Activated T-helper 17 cell treated with anti-CD3 and anti-CD28 coated beads, Interleukin-2, amount 50 U/mL, for 72 hours (primary cell): Measurements from ENCODE around the gene BSND. TPM values are rescaled to one million over a fixed set of nuclear protein-coding genes. Genes with fewer than 3 reads are reported as not detected.

Experiments used
- ATAC-seq: fragments of 150-1000 bp; cut with Tn5 transposase; replicated peaks from 2 replicates; pipeline ENCODE4 v1.10.0; 2021; ENCODE audit warnings: mild to moderate bottlenecking, moderate library complexity
- H3K27ac Mint-ChIP-seq: one replicate; pipeline ENCODE4 v1.8.0; 2022; ENCODE audit warnings: mixed read lengths
- H3K27me3 Mint-ChIP-seq: one replicate; pipeline ENCODE4 v1.8.0; 2022; ENCODE audit warnings: mixed read lengths
- H3K36me3 Mint-ChIP-seq: one replicate; pipeline ENCODE4 v1.8.0; 2022; ENCODE audit warnings: low read depth, mild to moderate bottlenecking, mixed read lengths
- H3K4me1 Mint-ChIP-seq: one replicate; pipeline ENCODE4 v1.8.0; 2022; ENCODE audit warnings: mixed read lengths
- H3K4me3 Mint-ChIP-seq: one replicate; pipeline ENCODE4 v1.8.0; 2022; ENCODE audit warnings: mild to moderate bottlenecking, mixed read lengths
- H3K9me3 Mint-ChIP-seq: one replicate; pipeline ENCODE4 v1.8.0; 2022; ENCODE audit warnings: mixed read lengths
- total RNA-seq, 2 donors: library from RNA; stranded (reverse); gene quantifications; one replicate each; pipeline ENCODE4 v1.2.3, GENCODE V29; 2022

The BSND gene
- total RNA-seq, 2 donors from 2014 or later = 0.05 to 0.06 TPM

DNA sequence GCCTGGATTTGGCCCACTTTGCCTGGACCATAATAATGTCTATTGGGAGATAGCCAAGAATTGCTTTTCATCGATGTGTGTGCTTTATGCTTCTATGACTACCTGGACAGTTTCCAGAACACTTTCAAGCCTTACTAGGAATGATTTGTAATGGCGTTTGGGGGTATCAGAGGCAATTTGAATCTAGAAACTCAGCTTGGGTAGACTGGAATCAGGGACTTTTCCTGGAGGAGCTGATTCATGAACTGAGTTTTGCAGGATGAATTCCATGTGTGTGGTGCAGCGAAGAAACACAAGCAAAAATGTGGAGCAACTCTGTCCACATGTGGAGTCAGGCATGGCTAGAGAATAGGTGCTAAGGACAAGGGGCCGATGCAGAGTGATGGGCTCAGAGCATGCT lies 30.2 kb upstream of the BSND start:
- no peak overlapping the region for H3K4me3 Mint-ChIP-seq
- peaks cover 10% of the 10 kb centered on the region for H3K4me1 Mint-ChIP-seq
- no peak overlapping the region for H3K27ac Mint-ChIP-seq
- H3K36me3 Mint-ChIP-seq = no peaks in the 10 kb centered on the region
- H3K9me3 Mint-ChIP-seq = no peaks in the 10 kb centered on the region
- ATAC-seq = no peak
- peaks cover 26% of the 10 kb centered on the region for H3K27me3 Mint-ChIP-seq

DNA sequence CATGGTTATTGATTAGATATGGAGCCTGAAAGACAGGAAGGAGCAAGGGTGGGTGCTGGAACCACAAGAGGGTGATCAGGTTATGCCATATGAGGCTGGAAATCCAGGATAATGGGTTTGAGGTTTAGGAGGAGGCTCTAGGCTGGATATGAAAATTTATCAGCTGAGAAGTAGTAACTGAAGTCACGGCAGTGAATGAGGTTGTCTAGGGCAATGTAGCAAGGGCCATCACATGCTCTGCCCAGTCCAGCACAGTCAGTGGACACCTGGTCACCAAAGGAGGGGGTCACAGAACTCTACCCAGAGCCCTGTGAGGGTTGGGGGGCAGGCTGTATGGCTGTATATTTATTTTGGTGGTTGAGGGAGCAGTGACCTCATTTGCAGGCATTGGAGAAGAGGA lies 28.9 kb upstream of the BSND start:
- no peaks in the 10 kb centered on the region for H3K36me3 Mint-ChIP-seq
- H3K4me1 Mint-ChIP-seq = peaks cover 10% of the 10 kb centered on the region
- no peaks in the 10 kb centered on the region for H3K9me3 Mint-ChIP-seq
- H3K27ac Mint-ChIP-seq = no peak overlapping the region
- no peak overlapping the region for H3K4me3 Mint-ChIP-seq
- peaks cover 30% of the 10 kb centered on the region for H3K27me3 Mint-ChIP-seq
- no peak for ATAC-seq

DNA sequence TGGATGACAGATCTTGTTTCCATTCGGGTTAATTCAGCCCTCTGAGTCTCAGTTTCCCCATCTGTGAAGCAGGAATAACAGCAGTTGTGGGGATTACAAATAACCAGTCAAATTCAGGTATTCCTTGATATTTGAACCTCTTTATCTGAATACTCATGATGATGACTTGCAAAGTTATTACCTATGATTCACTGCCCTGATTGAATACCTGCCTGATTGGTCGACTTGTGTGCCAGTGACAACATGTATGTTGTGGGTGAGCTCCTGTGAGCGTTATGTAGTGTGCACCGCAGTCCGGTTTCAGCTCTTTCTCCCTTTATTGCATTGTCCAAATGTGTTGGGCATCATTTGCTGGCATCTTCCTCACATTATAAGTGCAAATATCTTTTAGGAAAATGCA lies 27.8 kb upstream of the BSND start:
- Mint-ChIP-seq H3K9me3 (no peaks in the 10 kb centered on the region), H3K4me1 (peaks cover 9% of the 10 kb centered on the region), H3K36me3 (no peaks in the 10 kb centered on the region), H3K27me3 (peaks cover 30% of the 10 kb centered on the region), H3K4me3 (no peak overlapping the region), H3K27ac (no peak overlapping the region)
- no peak for ATAC-seq

- ATAC-seq = peak; percentile 78
- Mint-ChIP-seq H3K36me3 (no peaks in the 10 kb centered on the region), H3K27me3 (peaks cover 30% of the 10 kb centered on the region), H3K4me3 (no peak overlapping the region), H3K27ac (no peak overlapping the region), H3K9me3 (no peaks in the 10 kb centered on the region), H3K4me1 (peaks cover 6% of the 10 kb centered on the region)
Observed at GRCh38 chr1:54971317-54971791, 27.4 kb upstream of the BSND start.

DNA sequence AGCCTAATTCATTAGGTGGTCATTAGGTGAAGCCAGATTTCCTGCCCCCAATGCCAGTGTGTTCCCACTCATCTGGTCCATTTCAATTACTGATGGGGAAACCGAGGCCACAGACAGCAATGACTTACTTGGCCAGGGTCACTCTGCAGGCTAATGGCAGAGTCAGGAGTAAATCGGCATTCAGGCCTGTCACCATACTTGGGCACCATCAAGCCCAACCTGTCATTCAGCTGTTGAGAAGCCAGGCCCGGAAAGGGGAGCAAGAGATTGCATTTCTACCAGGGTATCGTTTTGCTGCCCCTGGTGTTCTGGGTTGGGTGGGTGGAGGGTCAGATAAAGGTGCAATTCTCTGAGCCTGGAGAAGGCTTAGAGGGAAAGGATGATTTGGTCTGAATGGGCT lies 26.3 kb upstream of the BSND start:
- ATAC-seq = no peak
- Mint-ChIP-seq H3K36me3 (no peaks in the 10 kb centered on the region), H3K27ac (no peak overlapping the region), H3K4me3 (no peak overlapping the region), H3K27me3 (peaks cover 21% of the 10 kb centered on the region), H3K9me3 (no peaks in the 10 kb centered on the region), H3K4me1 (peaks cover 6% of the 10 kb centered on the region)

DNA sequence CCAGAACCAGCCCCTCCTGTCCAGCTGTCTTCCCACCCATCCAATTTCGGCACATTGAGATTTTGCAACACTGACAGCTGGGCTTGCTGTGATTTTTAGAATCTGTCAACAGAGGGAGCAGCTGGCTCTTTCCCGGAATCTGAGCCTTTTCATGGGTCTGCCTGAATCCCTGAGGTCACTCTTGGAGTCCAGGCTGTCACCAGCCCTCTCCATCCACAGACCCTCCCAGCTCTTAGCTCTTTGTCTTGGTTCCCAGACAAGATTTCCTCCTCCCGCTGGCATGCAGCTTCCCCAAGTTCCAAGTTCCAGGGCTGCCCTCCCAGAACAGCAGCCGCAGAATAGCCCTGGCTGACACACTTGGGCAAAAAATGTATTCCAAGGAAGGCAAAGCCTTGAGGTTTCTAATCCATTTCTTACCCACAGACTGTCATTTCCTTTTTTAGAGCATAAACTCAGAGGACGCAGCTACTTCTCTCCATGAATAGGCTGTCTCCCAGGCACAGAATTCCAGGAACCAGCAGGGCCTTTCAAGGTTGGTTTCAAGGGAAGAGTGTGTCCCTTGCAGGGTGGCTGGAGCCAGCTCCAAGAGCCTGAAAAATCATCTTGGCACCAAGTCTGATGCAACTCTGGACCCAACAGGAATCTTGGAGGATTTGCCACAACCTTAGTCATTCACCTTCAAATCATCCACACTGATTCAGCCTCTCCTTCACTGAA lies 25.4 kb upstream of the BSND start:
- Mint-ChIP-seq H3K27ac (no peak overlapping the region), H3K9me3 (no peaks in the 10 kb centered on the region), H3K4me1 (peaks cover 6% of the 10 kb centered on the region)

DNA sequence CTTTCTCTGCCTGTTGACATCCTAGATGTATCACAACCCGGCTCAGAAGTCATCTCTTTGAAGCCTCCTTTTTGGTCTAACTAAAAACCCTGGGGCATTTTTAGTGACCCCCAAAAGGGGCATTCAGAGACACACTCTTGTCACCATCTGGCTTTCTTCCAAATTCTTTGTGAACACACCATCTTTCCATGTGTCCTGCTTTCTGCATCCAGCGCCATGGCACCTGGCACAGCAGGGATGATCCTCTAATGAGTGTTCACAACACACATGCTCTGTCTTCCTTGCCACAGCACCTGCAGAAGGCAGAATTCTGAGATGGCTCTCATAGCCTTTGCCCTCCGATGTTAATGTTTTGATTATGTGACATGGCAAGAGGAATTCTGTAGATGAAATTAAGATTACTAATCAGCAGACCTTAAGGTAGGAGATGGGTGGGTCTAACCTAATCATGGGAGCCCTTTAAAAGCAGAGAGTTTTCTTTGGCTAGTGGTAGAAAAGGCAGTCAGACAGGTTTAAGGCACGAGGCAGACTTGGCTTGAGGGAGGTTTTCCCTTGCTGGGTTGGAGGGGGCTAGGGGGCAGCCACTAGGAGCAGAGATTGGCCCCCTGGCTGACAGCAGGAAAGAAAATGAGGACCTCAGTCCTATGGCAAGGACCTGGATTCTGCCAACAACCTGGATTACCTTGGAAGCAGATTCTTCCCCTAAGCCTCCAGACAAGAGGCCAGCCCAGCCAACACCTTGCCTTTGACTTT lies 23.2 kb upstream of the BSND start:
- Mint-ChIP-seq H3K9me3 (no peaks in the 10 kb centered on the region), H3K4me1 (peaks cover 6% of the 10 kb centered on the region), H3K4me3 (no peak overlapping the region), H3K27ac (no peak overlapping the region), H3K36me3 (no peaks in the 10 kb centered on the region), H3K27me3 (peaks cover 22% of the 10 kb centered on the region)
- ATAC-seq = no peak

More for the DNA sequence above, 25.4 kb upstream of the BSND start:
- Mint-ChIP-seq H3K4me3 (no peak overlapping the region), H3K36me3 (no peaks in the 10 kb centered on the region), H3K27me3 (peaks cover 25% of the 10 kb centered on the region)
- no peak for ATAC-seq

DNA sequence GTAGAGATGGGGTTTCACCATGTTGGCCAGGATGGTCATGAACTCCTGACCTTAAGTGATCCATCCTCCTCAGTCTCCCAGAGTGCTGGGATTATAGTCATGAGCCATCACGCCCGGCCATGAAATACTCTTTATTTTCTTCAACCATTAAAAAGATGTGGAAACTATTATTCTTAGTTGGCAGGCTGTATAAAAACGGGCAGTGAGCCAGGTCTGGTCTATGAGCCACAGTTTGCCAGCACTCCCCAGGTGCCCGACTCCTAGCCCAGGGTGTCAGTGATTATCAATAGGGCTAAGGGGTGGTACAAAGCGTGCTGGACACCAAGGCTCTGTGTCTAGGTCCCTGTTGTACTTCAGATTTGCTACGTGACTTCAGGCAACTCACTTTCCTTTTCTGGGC lies 22.0 kb upstream of the BSND start:
- Mint-ChIP-seq H3K9me3 (no peaks in the 10 kb centered on the region), H3K4me3 (no peak overlapping the region), H3K36me3 (no peaks in the 10 kb centered on the region), H3K27me3 (peaks cover 25% of the 10 kb centered on the region), H3K27ac (no peak overlapping the region), H3K4me1 (no peaks in the 10 kb centered on the region)
- no peak for ATAC-seq

- H3K27ac Mint-ChIP-seq = no peak overlapping the region
- no peaks in the 10 kb centered on the region for H3K36me3 Mint-ChIP-seq
- ATAC-seq = no peak
- H3K4me3 Mint-ChIP-seq = no peak overlapping the region
- H3K27me3 Mint-ChIP-seq = peaks cover 30% of the 10 kb centered on the region
- no peaks in the 10 kb centered on the region for H3K9me3 Mint-ChIP-seq
- no peaks in the 10 kb centered on the region for H3K4me1 Mint-ChIP-seq
Observed at GRCh38 chr1:54977533-54978297, 21.0 kb upstream of the BSND start.

DNA sequence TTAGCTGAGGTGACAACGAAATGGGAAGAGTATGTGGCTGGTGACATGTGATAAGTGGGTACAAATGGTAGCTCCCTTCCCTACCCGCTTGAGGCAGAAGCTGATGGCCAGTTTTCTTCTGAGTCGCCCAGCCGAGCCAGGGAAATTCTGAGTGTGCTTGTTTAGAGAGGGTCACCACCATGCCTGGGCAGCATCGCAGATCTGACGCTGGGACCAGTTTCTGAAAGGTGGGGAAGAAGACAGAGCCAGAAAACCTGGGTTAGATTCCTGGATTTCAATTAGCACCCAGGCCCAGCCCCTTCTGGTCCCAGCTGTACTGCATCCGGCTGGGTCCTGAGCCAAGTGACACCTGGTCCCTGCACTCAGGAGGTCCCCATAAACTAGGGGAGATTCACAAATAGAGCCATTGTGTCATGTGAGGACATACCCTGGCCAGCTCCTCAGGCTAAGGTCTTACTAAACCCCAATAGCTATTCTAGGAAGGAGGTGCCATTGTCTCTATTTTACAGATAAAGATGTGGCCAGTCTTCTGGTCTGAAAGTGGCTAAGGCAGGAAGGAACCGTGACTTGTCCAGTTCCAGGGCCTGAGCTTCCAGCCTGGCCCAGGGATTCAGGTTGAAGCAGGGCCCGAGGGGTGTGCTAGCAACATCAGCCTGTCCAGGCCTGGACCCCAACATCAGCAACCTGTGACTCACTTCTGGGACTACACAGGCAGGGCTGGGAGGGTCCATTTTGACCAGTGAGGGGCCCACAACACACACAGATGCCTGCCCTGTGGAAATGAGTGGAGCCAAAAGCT lies 20.0 kb upstream of the BSND start:
- ATAC-seq = no peak
- no peaks in the 10 kb centered on the region for H3K9me3 Mint-ChIP-seq
- H3K4me1 Mint-ChIP-seq = no peaks in the 10 kb centered on the region
- no peak overlapping the region for H3K27ac Mint-ChIP-seq
- H3K36me3 Mint-ChIP-seq = no peaks in the 10 kb centered on the region
- H3K4me3 Mint-ChIP-seq = no peak overlapping the region
- peaks cover 27% of the 10 kb centered on the region for H3K27me3 Mint-ChIP-seq

- H3K9me3 Mint-ChIP-seq = no peaks in the 10 kb centered on the region
- H3K27me3 Mint-ChIP-seq = peaks cover 25% of the 10 kb centered on the region
- H3K4me1 Mint-ChIP-seq = no peaks in the 10 kb centered on the region
- H3K27ac Mint-ChIP-seq = no peak overlapping the region
- H3K36me3 Mint-ChIP-seq = no peaks in the 10 kb centered on the region
- no peak overlapping the region for H3K4me3 Mint-ChIP-seq
- ATAC-seq = no peak
Observed at GRCh38 chr1:54979327-54979891, 19.3 kb upstream of the BSND start.

DNA sequence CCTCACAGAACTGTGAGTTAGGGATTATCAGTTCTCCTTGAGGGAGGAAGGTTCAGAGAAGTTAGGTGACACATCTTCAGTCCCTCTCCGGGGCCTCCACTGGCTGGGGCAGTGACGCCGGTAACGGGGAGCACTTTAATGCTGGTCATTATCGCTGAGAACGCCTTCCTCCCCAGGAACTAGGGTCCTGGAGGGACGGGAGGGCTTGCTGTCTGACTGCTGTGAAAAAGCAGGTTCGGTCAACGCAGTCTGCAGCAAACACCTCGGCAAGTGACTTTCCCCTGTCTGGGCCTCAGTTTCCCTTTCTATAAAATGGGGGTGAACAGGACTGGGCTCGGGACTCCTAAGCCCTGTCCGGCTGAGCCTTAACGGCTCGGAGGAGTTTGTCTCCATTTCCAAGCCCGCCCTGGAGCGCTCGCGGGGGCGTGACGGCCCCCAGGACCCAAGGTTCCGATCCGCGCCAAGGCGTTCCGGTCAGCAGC lies 18.6 kb upstream of the BSND start:
- H3K4me3 Mint-ChIP-seq = no peak overlapping the region
- no peak for ATAC-seq
- peaks cover 23% of the 10 kb centered on the region for H3K27me3 Mint-ChIP-seq
- no peaks in the 10 kb centered on the region for H3K9me3 Mint-ChIP-seq
- no peak overlapping the region for H3K27ac Mint-ChIP-seq
- H3K4me1 Mint-ChIP-seq = no peaks in the 10 kb centered on the region
- H3K36me3 Mint-ChIP-seq = no peaks in the 10 kb centered on the region

GRCh38 chr1:54980528-54981241 lies 18.0 kb upstream of the BSND start, which contains the start of gene TMEM61:
TSS of gene TMEM61 (plus strand) at chr1:54980628. CDS start at chr1:54981066, 438 bp downstream.
- Mint-ChIP-seq H3K27me3 (peaks cover 23% of the 10 kb centered on the region), H3K4me1 (no peaks in the 10 kb centered on the region), H3K27ac (no peak within 1 kb of the TSS), H3K9me3 (no peaks in the 10 kb centered on the region), H3K4me3 (no peak within 1 kb of the TSS), H3K36me3 (no peaks in the 10 kb centered on the region)
- no peak for ATAC-seq
